Pancreas (tissue), 10 donors: ENCODE data around the gene CAMSAP1. TPM values are rescaled to one million over a fixed set of nuclear protein-coding genes. Genes with fewer than 3 reads are reported as not detected.

Experiments
- ATAC-seq, 4 donors: fragments of 200-7000 bp; cut with Tn5 transposase; one replicate each; pipeline versions ENCODE4 v1.8.0 to v1.9.1; 2020; ENCODE audit warnings: mild to moderate bottlenecking in 4 of 4, moderate library complexity in 4 of 4
- DNase-seq, 6 donors: peaks; one replicate each; pipeline ENCODE4 v3.0.0-alpha.2; 2020
- FAIRE-seq: peaks from 2 replicates; lab custom pipeline; 2012; peaks lifted over from hg19 to GRCh38; lab: Jason Lieb, UNC
- H3K27ac ChIP-seq, 4 donors: fragments of 200-600 bp; sonication (generic); 1 replicate in 3 of 4; 2 replicates in 1 of 4; pipeline versions ENCODE4 v1.5.0 to v1.8.0; 2020
- H3K27me3 ChIP-seq, 4 donors: fragments of 200-600 bp; one replicate each; pipeline ENCODE4 v1.8.0; 2021
- H3K36me3 ChIP-seq, 3 donors: fragments of 200-600 bp; sonication (generic) in 1 of 3; one replicate each; pipeline versions ENCODE4 v1.5.0 to v1.8.0; 2020 to 2021
- H3K4me1 ChIP-seq, 3 donors: fragments of 200-600 bp; one replicate each; pipeline ENCODE4 v1.8.0; 2021
- H3K4me3 ChIP-seq, 4 donors: fragments of 200-600 bp; sonication (generic) in 2 of 4; one replicate each; pipeline versions ENCODE4 v1.5.0 to v1.8.0; 2020 to 2021
- H3K9me3 ChIP-seq, 4 donors: fragments of 200-600 bp; one replicate each; pipeline ENCODE4 v1.8.0; 2021
- CTCF ChIP-seq, 4 donors: fragments of 200-600 bp; sonication (generic) in 3 of 4; IDR thresholded peaks; one replicate each; pipeline versions ENCODE4 v1.5.0 to v1.8.0; 2021; ENCODE audit warnings: antibody characterized with exemption in 4 of 4
- WGBS, 2 donors: extraction: QIAGEN DNeasy Blood & Tissue Kit; methylation state at CpG; one replicate each; pipeline ENCODE4 v1.1.7; 2013; 5-methylcytosine and 5-hydroxymethylcytosine counted together
- intact Hi-C, 3 donors: fragments of 100-400 bp; cut with DNase I; formaldehyde crosslinking; loops; one replicate each; pipeline versions ENCODE4 v1.11.1 to v1.14.2; 2022
- polyA plus RNA-seq, 2 donors: library from polyadenylated mRNA; stranded (reverse); fragments of 200-250 nt; gene quantifications; one replicate each; pipeline ENCODE4 v1.2.3, GENCODE V29; 2013
- total RNA-seq, 6 donors: library from RNA; stranded (reverse); fragmentation: NEBNext Ultra II Directional in 4 of 6; extraction: Animal tissue kit (Norgen Biotek cat#: 25700) in 4 of 6; gene quantifications; one replicate each; pipeline versions ENCODE4 v1.2.1 to v1.2.4, GENCODE V29; 2021 to 2023
- donor health status: healthy with polysubstance abuse.
- donor health status: DM: no; HTN: no; CAD: no; lungs with moderate emphysema.
- donor health status: DM: no; HTN: no; CAD: no.
- donor health status: control.
- donor health status: control.
- donor health status: Bipolar disorder and iron deficiency.
- donor health status: DM: yes; HTN: yes; CAD: no.
- donor health status: DM: no; HTN: no; CAD: no.
- donor health status: DM: no; HTN: no; CAD: no.
- donor health status: DM: yes; HTN: yes; CAD: no.

CAMSAP1 gene
- total and polyA plus RNA-seq, 8 donors = 3.8 to 20.1 (median 12.7) TPM

- ATAC-seq (no peak), DNase-seq (no peak), FAIRE-seq (no peak)
- intact Hi-C loops = no loop called here
- 68 to 78% methylated on average over 7 of the region's 7 CpGs for WGBS, 2 donors
- Histone ChIP-seq H3K27me3 (no peaks in the 10 kb centered on the region), H3K9me3 (no peaks in the 10 kb centered on the region), H3K4me1 (no peaks in the 10 kb centered on the region), H3K4me3 (no peak overlapping the region), H3K27ac (no peak overlapping the region), H3K36me3 (no peaks in the 10 kb centered on the region)
- no peak for TF ChIP-seq CTCF (IDR thresholded peaks at IDR 0.05)
These were observed 113.3 kb downstream of the CAMSAP1 start for GRCh38 chr9:135794057-135794335.

GRCh38 chr9:135793221-135794056 lies 113.9 kb downstream of the CAMSAP1 start:
- FAIRE-seq = no peak
- H3K27me3 ChIP-seq = no peaks in the 10 kb centered on the region
- 69 to 80% methylated on average over 16 of the region's 16 CpGs for WGBS, 2 donors
- H3K4me1 ChIP-seq = no peaks in the 10 kb centered on the region
- peak in 1 of 6 donors; percentile 50 for DNase-seq
- intact Hi-C loops = no loop called here
- ATAC-seq = no peak
- no peaks in the 10 kb centered on the region for H3K9me3 ChIP-seq
- no peak for TF ChIP-seq CTCF (IDR thresholded peaks at IDR 0.05)
- no peaks in the 10 kb centered on the region for H3K36me3 ChIP-seq
- H3K4me3 ChIP-seq = no peak overlapping the region
- no peak overlapping the region for H3K27ac ChIP-seq

- Histone ChIP-seq H3K36me3 (no peaks in the 10 kb centered on the region), H3K9me3 (no peaks in the 10 kb centered on the region), H3K27me3 (no peaks in the 10 kb centered on the region), H3K4me3 (no peak overlapping the region), H3K27ac (no peak overlapping the region), H3K4me1 (no peaks in the 10 kb centered on the region)
- intact Hi-C loops = no loop called here
- no peak for TF ChIP-seq CTCF (IDR thresholded peaks at IDR 0.05)
- DNase-seq (peak in 1 of 6 donors; percentile 44), FAIRE-seq (no peak), ATAC-seq (no peak)
- WGBS, 2 donors = 72 to 87% methylated on average over 31 of the region's 31 CpGs
These were observed 114.8 kb downstream of the CAMSAP1 start for GRCh38 chr9:135792268-135793128.

GRCh38 chr9:135791431-135792267 lies 115.7 kb downstream of the CAMSAP1 start:
- H3K4me1 ChIP-seq = no peaks in the 10 kb centered on the region
- no peaks in the 10 kb centered on the region for H3K36me3 ChIP-seq
- H3K27ac ChIP-seq = no peak overlapping the region
- FAIRE-seq (no peak), ATAC-seq (no peak), DNase-seq (no peak)
- no peak for TF ChIP-seq CTCF (IDR thresholded peaks at IDR 0.05)
- H3K4me3 ChIP-seq = no peak overlapping the region
- no peaks in the 10 kb centered on the region for H3K27me3 ChIP-seq
- WGBS, 2 donors = 57 to 78% methylated on average over 29 to 35 of the region's 35 CpGs
- intact Hi-C loops = no loop called here
- no peaks in the 10 kb centered on the region for H3K9me3 ChIP-seq
